Measurements from ENCODE around the gene CREB5.

Gene CREB5

DNA sequence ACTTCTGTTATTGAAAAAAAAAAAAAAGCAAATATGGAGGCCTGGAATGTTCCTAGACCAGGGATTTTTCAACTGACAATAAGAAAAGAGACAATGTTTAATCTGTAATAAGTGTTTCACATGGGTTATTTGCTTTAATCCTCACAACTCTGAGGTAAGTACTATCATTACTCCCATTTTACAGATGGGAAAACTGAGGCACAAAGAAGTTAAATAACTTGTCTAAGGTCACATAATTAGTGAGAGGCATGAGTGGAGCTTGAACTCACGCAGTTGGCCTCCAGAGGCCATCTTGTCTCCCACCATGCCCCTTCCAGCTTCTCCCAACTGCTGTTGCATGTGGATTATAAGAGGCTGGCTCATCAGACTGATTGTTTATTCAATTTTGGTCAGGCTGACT lies 36.6 kb upstream of the CREB5 start:
- TF ChIP-seq, protein P1, sequence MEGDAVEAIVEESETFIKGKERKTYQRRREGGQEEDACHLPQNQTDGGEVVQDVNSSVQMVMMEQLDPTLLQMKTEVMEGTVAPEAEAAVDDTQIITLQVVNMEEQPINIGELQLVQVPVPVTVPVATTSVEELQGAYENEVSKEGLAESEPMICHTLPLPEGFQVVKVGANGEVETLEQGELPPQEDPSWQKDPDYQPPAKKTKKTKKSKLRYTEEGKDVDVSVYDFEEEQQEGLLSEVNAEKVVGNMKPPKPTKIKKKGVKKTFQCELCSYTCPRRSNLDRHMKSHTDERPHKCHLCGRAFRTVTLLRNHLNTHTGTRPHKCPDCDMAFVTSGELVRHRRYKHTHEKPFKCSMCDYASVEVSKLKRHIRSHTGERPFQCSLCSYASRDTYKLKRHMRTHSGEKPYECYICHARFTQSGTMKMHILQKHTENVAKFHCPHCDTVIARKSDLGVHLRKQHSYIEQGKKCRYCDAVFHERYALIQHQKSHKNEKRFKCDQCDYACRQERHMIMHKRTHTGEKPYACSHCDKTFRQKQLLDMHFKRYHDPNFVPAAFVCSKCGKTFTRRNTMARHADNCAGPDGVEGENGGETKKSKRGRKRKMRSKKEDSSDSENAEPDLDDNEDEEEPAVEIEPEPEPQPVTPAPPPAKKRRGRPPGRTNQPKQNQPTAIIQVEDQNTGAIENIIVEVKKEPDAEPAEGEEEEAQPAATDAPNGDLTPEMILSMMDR (IDR thresholded peaks at IDR 0.05; ENCODE audit: insufficient read depth, missing control alignments): no peak
- FAIRE-seq (no peak), DNase-seq (ENCODE audit: insufficient read length, low spot score) (no peak)

DNA sequence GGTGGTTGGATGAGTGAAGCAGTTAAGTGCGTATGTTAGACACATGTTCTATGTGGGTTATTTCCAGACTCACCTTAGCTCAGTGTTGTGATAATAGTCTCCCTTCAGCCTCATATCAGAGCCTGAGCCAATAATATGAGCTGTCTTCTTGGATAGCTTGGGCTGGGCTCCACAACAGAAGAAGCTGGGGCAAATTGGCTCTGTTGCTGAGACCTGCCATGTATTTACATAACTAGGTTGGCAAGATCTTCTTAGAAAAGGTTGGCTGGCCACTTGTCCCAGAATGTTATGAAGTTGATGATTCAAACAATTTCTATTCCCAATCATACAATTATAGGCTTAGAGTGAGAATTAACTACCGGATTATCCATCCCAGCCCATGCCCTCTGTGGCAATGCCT lies 35.7 kb upstream of the CREB5 start:
- TF ChIP-seq, protein P1 (IDR thresholded peaks at IDR 0.05; ENCODE audit: insufficient read depth, missing control alignments): no peak
- no peak for FAIRE-seq

GRCh38 chr7:28378574-28379149 lies 33.7 kb upstream of the CREB5 start:
- TF ChIP-seq, protein P1 (IDR thresholded peaks at IDR 0.05; ENCODE audit: insufficient read depth, missing control alignments): no peak
- DNase-seq (ENCODE audit: insufficient read length, low spot score) (no peak), FAIRE-seq (no peak)

More for the DNA sequence above, 35.7 kb upstream of the CREB5 start:
- no peak for DNase-seq (ENCODE audit: insufficient read length, low spot score)

DNA sequence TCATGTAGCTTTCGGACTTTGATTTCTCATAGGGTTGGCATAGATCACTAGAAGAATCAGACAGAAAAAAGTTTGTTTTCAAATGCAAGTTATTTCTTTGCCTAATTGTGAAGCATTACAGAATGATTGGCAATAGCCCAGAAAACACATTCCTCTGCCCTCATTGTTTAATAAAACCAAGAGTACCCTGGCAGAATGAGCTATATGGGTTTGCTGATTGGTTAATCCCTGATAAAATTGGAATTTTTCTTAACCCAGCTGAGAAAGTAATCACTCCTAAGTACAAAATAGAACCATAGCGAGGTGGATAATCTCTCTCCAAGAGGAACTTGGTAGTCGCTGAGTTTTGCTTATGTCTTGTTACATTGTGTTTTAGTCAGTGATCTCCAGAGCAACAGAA lies 30.9 kb upstream of the CREB5 start:
- TF ChIP-seq, protein P1 (IDR thresholded peaks at IDR 0.05; ENCODE audit: insufficient read depth, missing control alignments): no peak
- DNase-seq (ENCODE audit: insufficient read length, low spot score): no peak

DNA sequence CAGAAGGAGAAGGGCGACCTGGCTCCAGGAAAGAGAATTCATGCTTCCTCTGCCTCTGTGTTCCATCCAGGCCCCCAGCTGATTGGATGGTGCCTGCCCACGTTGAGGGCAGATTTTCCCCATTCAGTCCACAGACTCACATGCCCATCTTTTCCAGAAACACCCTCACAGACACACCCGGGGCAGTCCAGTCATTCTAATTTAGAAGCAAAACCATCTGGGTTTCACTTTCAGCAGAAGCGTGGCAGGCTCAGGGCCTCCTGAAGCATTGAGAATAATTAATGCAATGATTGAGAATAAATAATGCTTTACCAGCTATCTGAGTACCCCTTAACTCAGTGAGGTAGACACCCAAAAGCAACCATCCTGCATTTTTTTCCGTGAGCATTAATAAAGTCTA lies 30.2 kb upstream of the CREB5 start:
- no peak for FAIRE-seq
- DNase-seq (ENCODE audit: insufficient read length, low spot score): no peak
- TF ChIP-seq, protein P1 (IDR thresholded peaks at IDR 0.05; ENCODE audit: insufficient read depth, missing control alignments): no peak

More for the DNA sequence above, 30.9 kb upstream of the CREB5 start:
- FAIRE-seq: no peak

GRCh38 chr7:28383975-28384374 lies 28.3 kb upstream of the CREB5 start:
- DNase-seq (ENCODE audit: insufficient read length, low spot score): no peak
- no peak for FAIRE-seq
- TF ChIP-seq, protein P1 (IDR thresholded peaks at IDR 0.05; ENCODE audit: insufficient read depth, missing control alignments): no peak

DNA sequence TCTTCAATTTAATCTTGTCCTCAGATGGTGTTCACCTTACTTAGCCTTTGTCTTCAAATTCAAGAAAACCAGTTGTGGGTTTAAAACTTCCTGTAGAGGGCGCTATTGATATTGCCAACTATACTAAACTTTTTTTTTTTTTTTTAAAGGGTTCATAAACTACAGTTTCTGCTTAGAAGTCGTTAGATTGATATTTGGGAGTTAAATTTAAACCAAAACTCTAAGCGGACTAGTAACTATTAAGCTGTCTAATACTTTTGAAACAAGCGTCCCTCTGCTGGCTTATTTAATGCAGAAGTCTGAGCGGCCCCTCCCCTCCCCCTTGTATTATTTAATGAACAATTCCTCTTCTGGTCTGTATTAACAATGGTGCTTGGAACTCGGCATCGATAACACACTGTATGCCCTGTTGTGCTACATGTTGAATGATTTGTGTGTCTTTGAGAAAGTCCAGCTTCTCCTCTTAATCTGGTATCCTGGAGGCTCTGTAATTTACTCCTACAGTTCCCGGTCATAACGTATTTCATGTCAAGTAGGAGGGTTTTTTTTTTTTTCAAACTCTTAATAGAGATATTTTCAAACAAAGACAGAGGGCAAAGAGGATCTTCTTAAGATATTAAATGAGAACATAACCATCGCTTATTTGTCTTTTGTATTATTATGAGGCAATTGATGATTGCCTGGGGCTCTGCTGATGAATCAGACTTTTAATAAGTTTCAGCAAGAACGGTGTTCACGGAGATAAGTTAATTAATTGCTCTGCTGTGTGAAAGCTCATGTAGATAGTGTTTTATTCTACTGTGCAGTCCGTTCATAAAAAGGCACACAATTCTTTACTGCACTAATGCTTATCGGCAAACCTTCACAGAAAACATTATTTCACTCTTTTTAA lies 22.6 kb upstream of the CREB5 start:
- no peak for DNase-seq (ENCODE audit: insufficient read length, low spot score)
- TF ChIP-seq, protein P1 (IDR thresholded peaks at IDR 0.05; ENCODE audit: insufficient read depth, missing control alignments): peak; percentile 58
- FAIRE-seq: no peak

Measured in D721Med (cell line).